SK-N-SH (cell line): ENCODE data around the gene ZNF708. TPM values are rescaled to one million over a fixed set of nuclear protein-coding genes. Genes with fewer than 3 reads are reported as not detected.

ENCODE experiments used
- CTCF ChIA-PET: fragments of 300-600, 350-600 bp; formaldehyde crosslinking; extraction: SDS; loops from one replicate; lab custom pipeline; 2021; lab: Yijun Ruan, JAX
- POLR2A ChIA-PET: fragments of 350-600 bp; sonication (Branson Sonifier 250); formaldehyde crosslinking; extraction: SDS; loops from one replicate; lab custom pipeline; 2020; ENCODE audit warnings: antibody characterized with exemption, inconsistent platforms; lab: Yijun Ruan, JAX
- DNase-seq: peaks from one replicate; pipeline ENCODE4 v3.0.0; 2012
- H2AFZ ChIP-seq: fragments of 200-600 bp; sonication (generic); 2 replicates; pipeline ENCODE4 v1.8.1; 2016; ENCODE audit warnings: antibody characterized with exemption, mild to moderate bottlenecking, low read depth
- H3F3A ChIP-seq: fragments of 200-600 bp; sonication (generic); replicated peaks from 2 replicates; pipeline ENCODE3; 2016; ENCODE audit warnings: antibody characterized with exemption, mild to moderate bottlenecking; ENCODE audit not compliant: insufficient read depth
- H3K27ac ChIP-seq, 2 experiments: fragments of 200-500 bp in 1 of 2; fragments of 200-600 bp in 1 of 2; sonication (Bioruptor generic) in 1 of 2; sonication (generic), shearing (Covaris generic) in 1 of 2; 2 replicates each; pipeline versions ENCODE4 v1.5.1 to v1.6.1; 2014 to 2016; ENCODE audit warnings: low read depth in 2 of 2, inconsistent platforms in 1 of 2, low read length in 1 of 2, mild to moderate bottlenecking in 1 of 2, mixed read lengths in 1 of 2
- H3K27me3 ChIP-seq: fragments of 200-600 bp; sonication (generic), shearing (Covaris generic); 2 replicates; pipeline ENCODE4 v1.6.1; 2016; ENCODE audit warnings: mixed run types; ENCODE audit not compliant: insufficient read depth
- H3K36me3 ChIP-seq, 2 experiments: fragments of 200-500 bp in 1 of 2; fragments of 200-600 bp in 1 of 2; sonication (Bioruptor generic) in 1 of 2; sonication (generic) in 1 of 2; replicated peaks in 1 of 2; 2 replicates each; pipeline versions ENCODE3 to v1.5.1; 2014 to 2016; ENCODE audit warnings: low read length in 1 of 2, mild to moderate bottlenecking in 1 of 2; ENCODE audit not compliant: insufficient read depth in 2 of 2, control insufficient read depth in 1 of 2
- H3K4me1 ChIP-seq, 2 experiments: fragments of 200-500 bp in 1 of 2; fragments of 200-600 bp in 1 of 2; sonication (Bioruptor generic) in 1 of 2; sonication (generic), shearing (Covaris generic) in 1 of 2; 2 replicates each; pipeline versions ENCODE4 v1.5.1 to v1.6.1; 2014 to 2016; ENCODE audit warnings: low read depth in 1 of 2, low read length in 1 of 2, mixed run types in 1 of 2; ENCODE audit not compliant: insufficient read depth in 2 of 2, control insufficient read depth in 1 of 2
- H3K4me2 ChIP-seq: fragments of 200-600 bp; sonication (generic), shearing (Covaris generic); 2 replicates; pipeline ENCODE4 v1.6.1; 2017; ENCODE audit warnings: mixed run types
- H3K4me3 ChIP-seq, 2 experiments: fragments of 200-500 bp in 1 of 2; fragments of 200-600 bp in 1 of 2; sonication (Bioruptor generic) in 1 of 2; sonication (generic), shearing (Covaris generic) in 1 of 2; 2 replicates each; pipeline versions ENCODE4 v1.5.1 to v1.8.1; 2014 to 2016; ENCODE audit warnings: low read depth in 2 of 2, inconsistent platforms in 1 of 2, low read length in 1 of 2, mild to moderate bottlenecking in 1 of 2, mixed read lengths in 1 of 2, moderate library complexity in 1 of 2
- H3K79me2 ChIP-seq: fragments of 200-600 bp; sonication (generic); 2 replicates; pipeline ENCODE4 v1.8.1; 2017; ENCODE audit warnings: mild to moderate bottlenecking; ENCODE audit not compliant: insufficient read depth
- H3K9ac ChIP-seq: fragments of 200-600 bp; sonication (generic); 2 replicates; pipeline ENCODE4 v1.6.1; 2017; ENCODE audit warnings: mixed run types
- H3K9me2 ChIP-seq: fragments of 200-600 bp; sonication (generic); 2 replicates; pipeline ENCODE4 v1.6.1; 2017; ENCODE audit warnings: mixed run types
- H3K9me3 ChIP-seq: fragments of 200-600 bp; sonication (generic); 2 replicates; pipeline ENCODE4 v1.6.1; 2017; ENCODE audit warnings: mixed run types, mild to moderate bottlenecking, moderate library complexity
- H4K20me1 ChIP-seq: fragments of 200-600 bp; sonication (generic); 2 replicates; pipeline ENCODE4 v1.6.1; 2017; ENCODE audit warnings: mild to moderate bottlenecking, mixed run types; ENCODE audit not compliant: insufficient read depth
- CHD2 ChIP-seq: fragments of 150-350 bp; IDR thresholded peaks from 2 replicates; pipeline ENCODE4 v1.6.1; 2018; ENCODE audit warnings: low read length; ENCODE audit not compliant: partially characterized antibody
- ELF1 ChIP-seq: IDR thresholded peaks from 2 replicates; pipeline ENCODE4 v1.4.0; 2012
- FOSL2 ChIP-seq: IDR thresholded peaks from 2 replicates; pipeline ENCODE4 v1.4.0; 2012; ENCODE audit warnings: low read depth, mild to moderate bottlenecking, moderate library complexity, borderline replicate concordance
- FOXJ3 ChIP-seq: sonication (generic); formaldehyde crosslinking; IDR thresholded peaks from 2 replicates; pipeline ENCODE4 v1.5.1; 2020; ENCODE audit warnings: mild to moderate bottlenecking, missing genetic modification reagents
- JUND ChIP-seq: IDR thresholded peaks from 2 replicates; pipeline ENCODE4 v1.4.0; 2012
- MEF2A ChIP-seq: IDR thresholded peaks from 2 replicates; pipeline ENCODE4 v1.4.0; 2012; ENCODE audit warnings: low read depth, borderline replicate concordance
- NFIC ChIP-seq: IDR thresholded peaks from 2 replicates; pipeline ENCODE4 v1.4.0; 2012; ENCODE audit warnings: borderline replicate concordance
- NRF1 ChIP-seq: IDR thresholded peaks from 2 replicates; pipeline ENCODE4 v1.6.1; 2012; ENCODE audit warnings: low read depth, mild to moderate bottlenecking, low read length
- RAD21 ChIP-seq: IDR thresholded peaks from 2 replicates; pipeline ENCODE4 v1.6.1; 2012; ENCODE audit warnings: mild to moderate bottlenecking, low read length
- RCOR1 ChIP-seq: fragments of 150-350 bp; IDR thresholded peaks from 2 replicates; pipeline ENCODE4 v1.6.1; 2017; ENCODE audit warnings: antibody characterized with exemption, low read length
- SIN3A ChIP-seq: IDR thresholded peaks from 2 replicates; pipeline ENCODE4 v1.6.1; 2012; ENCODE audit warnings: low read depth, mild to moderate bottlenecking, low read length, moderate library complexity, borderline replicate concordance
- SMC3 ChIP-seq: IDR thresholded peaks from 2 replicates; pipeline ENCODE4 v1.6.1; 2012; ENCODE audit warnings: low read depth, low read length, improper control_type of control experiment
- TAF1 ChIP-seq: IDR thresholded peaks from 2 replicates; pipeline ENCODE4 v1.6.1; 2012; ENCODE audit warnings: low read depth, mild to moderate bottlenecking, low read length, moderate library complexity, borderline replicate concordance
- TEAD4 ChIP-seq: IDR thresholded peaks from 2 replicates; pipeline ENCODE4 v1.4.0; 2012; ENCODE audit warnings: mild to moderate bottlenecking, borderline replicate concordance; ENCODE audit not compliant: insufficient read depth
- YY1 ChIP-seq: IDR thresholded peaks from 2 replicates; pipeline ENCODE4 v1.4.0; 2012; ENCODE audit warnings: low read depth, mild to moderate bottlenecking
- WGBS: methylation state at CpG from one replicate; pipeline ENCODE4 v1.1.6; 2017; ENCODE audit warnings: low lambda C conversion rate; 5-methylcytosine and 5-hydroxymethylcytosine counted together
- polyA plus RNA-seq, 3 experiments: library from polyadenylated mRNA; depleted of rRNA; stranded (reverse); fragments of >200 nt; gene quantifications; 2 replicates each; pipeline ENCODE4 v1.2.3, GENCODE V29; 2012
- TF ChIP-seq, protein P1 (sequence below): IDR thresholded peaks from 2 replicates; pipeline ENCODE4 v1.4.0; 2012; ENCODE audit warnings: low read depth, borderline replicate concordance
- TF ChIP-seq, protein P2 (sequence below): IDR thresholded peaks from 2 replicates; pipeline ENCODE4 v1.4.0; 2012; ENCODE audit warnings: low read depth
- TF ChIP-seq, protein P3 (sequence below): IDR thresholded peaks from 2 replicates; pipeline ENCODE4 v1.6.1; 2012; ENCODE audit warnings: mild to moderate bottlenecking, low read depth, low read length, moderate library complexity
- TF ChIP-seq, protein P4 (sequence below): fragments of 200-600 bp; sonication (generic); IDR thresholded peaks from 2 replicates; pipeline ENCODE4 v1.6.1; 2017; ENCODE audit warnings: antibody characterized with exemption, mild to moderate bottlenecking, moderate library complexity
- TF ChIP-seq, protein P5 (sequence below): IDR thresholded peaks from 2 replicates; pipeline ENCODE4 v1.4.0; 2012; ENCODE audit warnings: low read depth, borderline replicate concordance

ZNF708 gene
- polyA plus RNA-seq, 1 of the 3 experiments (the other 2 are of a cell fraction), result 1.0 TPM

DNA sequence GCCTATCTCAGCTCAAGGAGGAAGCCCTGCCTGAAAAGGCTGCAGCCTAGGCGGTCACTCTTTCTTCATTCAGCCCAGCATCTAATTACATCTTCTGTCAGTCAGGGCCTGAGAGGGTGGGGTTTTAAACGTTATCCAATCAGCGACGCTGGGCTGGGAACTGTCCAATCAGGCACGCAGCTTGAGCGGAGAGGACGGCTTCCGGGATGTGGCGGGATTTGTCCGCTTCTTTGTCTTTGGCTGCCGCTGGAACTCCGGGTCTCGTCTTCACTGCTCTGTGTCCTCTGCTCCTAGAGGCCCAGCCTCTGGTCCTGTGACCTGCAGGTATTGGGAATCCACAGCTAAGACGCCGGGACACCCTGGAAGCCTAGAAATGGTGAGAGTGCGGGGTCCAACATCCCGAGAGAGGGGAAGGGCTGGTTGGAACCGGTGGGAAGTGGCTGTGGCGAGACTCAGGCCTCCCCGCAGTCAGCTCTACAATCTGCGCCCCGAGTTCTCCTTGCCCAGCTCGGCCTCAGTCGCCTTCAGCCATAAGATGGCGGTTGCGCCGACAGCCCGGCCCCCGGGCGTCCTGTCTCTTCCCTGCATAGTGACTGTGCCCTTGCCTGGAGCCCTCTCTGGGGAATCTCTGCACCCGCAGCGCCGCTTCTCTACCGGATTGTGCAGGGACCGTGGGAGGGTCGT, 29.7 kb upstream of the ZNF708 start, which contains the start of gene ZNF738 (continued):
- TF ChIP-seq, protein P1, sequence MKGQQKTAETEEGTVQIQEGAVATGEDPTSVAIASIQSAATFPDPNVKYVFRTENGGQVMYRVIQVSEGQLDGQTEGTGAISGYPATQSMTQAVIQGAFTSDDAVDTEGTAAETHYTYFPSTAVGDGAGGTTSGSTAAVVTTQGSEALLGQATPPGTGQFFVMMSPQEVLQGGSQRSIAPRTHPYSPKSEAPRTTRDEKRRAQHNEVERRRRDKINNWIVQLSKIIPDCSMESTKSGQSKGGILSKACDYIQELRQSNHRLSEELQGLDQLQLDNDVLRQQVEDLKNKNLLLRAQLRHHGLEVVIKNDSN, result 0 out of 2 replicates have a peak, but pooled peaks have one; percentile 17
- TF ChIP-seq FOXJ3 (CRISPR knock-in tag) (no peak), JUND (no peak), MEF2A (no peak), SIN3A (0 out of 2 replicates have a peak, but pooled peaks have one; percentile 26), RCOR1 (no peak), TEAD4 (no peak), FOSL2 (no peak), SMC3 (0 out of 2 replicates have a peak, but pooled peaks have one; percentile 3)
- TF ChIP-seq, protein P2, sequence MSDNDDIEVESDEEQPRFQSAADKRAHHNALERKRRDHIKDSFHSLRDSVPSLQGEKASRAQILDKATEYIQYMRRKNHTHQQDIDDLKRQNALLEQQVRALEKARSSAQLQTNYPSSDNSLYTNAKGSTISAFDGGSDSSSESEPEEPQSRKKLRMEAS, result 0 out of 2 replicates have a peak, but pooled peaks have one; percentile 47

DNA sequence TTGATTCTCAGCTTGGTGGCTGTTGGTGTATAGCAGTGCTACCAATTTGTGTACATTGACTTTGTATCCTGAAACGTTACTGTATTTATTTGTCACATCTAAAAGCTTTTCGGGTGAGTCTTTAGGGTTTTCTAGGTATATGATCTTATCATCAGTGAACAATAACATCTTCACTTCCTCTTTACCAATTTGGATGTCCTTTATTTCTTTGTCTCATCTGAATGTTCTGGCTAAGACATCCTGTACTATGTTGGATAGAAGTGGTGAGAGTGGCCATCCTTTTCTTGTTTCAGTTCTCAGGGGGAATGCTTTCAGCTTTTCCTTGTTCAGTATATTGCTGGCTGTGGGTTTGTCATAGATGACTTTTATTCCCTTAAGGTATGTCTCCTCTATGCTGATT, 23.6 kb upstream of the ZNF708 start:
- Histone ChIP-seq H3K9ac (no peak overlapping the region), H3K4me2 (no peak overlapping the region), H3K79me2 (no peaks in the 10 kb centered on the region), H3K4me1 (no peaks in the 10 kb centered on the region), H3K9me3 (no peaks in the 10 kb centered on the region), H3K36me3 (no peaks in the 10 kb centered on the region), H4K20me1 (no peaks in the 10 kb centered on the region), H3K27ac (no peak overlapping the region), H3K4me3 (no peak overlapping the region), H2AFZ (no peak overlapping the region), H3K27me3 (no peaks in the 10 kb centered on the region), H3K9me2 (no peaks in the 10 kb centered on the region), H3F3A (no peaks in the 10 kb centered on the region)
- 17% methylated on average over 1 of the region's 2 CpGs for WGBS
- DNase-seq, result no peak
- ChIA-PET CTCF (no interaction called here), POLR2A (no interaction called here)
- TF ChIP-seq NRF1 (no peak), RAD21 (no peak), NFIC (no peak), FOSL2 (no peak), CHD2 (no peak), ELF1 (no peak), TAF1 (no peak), MEF2A (no peak), SMC3 (no peak), TEAD4 (no peak), YY1 (no peak), FOXJ3 (CRISPR knock-in tag) (no peak)
- TF ChIP-seq, protein P3, sequence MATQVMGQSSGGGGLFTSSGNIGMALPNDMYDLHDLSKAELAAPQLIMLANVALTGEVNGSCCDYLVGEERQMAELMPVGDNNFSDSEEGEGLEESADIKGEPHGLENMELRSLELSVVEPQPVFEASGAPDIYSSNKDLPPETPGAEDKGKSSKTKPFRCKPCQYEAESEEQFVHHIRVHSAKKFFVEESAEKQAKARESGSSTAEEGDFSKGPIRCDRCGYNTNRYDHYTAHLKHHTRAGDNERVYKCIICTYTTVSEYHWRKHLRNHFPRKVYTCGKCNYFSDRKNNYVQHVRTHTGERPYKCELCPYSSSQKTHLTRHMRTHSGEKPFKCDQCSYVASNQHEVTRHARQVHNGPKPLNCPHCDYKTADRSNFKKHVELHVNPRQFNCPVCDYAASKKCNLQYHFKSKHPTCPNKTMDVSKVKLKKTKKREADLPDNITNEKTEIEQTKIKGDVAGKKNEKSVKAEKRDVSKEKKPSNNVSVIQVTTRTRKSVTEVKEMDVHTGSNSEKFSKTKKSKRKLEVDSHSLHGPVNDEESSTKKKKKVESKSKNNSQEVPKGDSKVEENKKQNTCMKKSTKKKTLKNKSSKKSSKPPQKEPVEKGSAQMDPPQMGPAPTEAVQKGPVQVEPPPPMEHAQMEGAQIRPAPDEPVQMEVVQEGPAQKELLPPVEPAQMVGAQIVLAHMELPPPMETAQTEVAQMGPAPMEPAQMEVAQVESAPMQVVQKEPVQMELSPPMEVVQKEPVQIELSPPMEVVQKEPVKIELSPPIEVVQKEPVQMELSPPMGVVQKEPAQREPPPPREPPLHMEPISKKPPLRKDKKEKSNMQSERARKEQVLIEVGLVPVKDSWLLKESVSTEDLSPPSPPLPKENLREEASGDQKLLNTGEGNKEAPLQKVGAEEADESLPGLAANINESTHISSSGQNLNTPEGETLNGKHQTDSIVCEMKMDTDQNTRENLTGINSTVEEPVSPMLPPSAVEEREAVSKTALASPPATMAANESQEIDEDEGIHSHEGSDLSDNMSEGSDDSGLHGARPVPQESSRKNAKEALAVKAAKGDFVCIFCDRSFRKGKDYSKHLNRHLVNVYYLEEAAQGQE, result no peak
- TF ChIP-seq, protein P1, result no peak
- TF ChIP-seq, protein P2, result no peak
- TF ChIP-seq, protein P4, sequence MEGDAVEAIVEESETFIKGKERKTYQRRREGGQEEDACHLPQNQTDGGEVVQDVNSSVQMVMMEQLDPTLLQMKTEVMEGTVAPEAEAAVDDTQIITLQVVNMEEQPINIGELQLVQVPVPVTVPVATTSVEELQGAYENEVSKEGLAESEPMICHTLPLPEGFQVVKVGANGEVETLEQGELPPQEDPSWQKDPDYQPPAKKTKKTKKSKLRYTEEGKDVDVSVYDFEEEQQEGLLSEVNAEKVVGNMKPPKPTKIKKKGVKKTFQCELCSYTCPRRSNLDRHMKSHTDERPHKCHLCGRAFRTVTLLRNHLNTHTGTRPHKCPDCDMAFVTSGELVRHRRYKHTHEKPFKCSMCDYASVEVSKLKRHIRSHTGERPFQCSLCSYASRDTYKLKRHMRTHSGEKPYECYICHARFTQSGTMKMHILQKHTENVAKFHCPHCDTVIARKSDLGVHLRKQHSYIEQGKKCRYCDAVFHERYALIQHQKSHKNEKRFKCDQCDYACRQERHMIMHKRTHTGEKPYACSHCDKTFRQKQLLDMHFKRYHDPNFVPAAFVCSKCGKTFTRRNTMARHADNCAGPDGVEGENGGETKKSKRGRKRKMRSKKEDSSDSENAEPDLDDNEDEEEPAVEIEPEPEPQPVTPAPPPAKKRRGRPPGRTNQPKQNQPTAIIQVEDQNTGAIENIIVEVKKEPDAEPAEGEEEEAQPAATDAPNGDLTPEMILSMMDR, result no peak
- TF ChIP-seq, protein P5, sequence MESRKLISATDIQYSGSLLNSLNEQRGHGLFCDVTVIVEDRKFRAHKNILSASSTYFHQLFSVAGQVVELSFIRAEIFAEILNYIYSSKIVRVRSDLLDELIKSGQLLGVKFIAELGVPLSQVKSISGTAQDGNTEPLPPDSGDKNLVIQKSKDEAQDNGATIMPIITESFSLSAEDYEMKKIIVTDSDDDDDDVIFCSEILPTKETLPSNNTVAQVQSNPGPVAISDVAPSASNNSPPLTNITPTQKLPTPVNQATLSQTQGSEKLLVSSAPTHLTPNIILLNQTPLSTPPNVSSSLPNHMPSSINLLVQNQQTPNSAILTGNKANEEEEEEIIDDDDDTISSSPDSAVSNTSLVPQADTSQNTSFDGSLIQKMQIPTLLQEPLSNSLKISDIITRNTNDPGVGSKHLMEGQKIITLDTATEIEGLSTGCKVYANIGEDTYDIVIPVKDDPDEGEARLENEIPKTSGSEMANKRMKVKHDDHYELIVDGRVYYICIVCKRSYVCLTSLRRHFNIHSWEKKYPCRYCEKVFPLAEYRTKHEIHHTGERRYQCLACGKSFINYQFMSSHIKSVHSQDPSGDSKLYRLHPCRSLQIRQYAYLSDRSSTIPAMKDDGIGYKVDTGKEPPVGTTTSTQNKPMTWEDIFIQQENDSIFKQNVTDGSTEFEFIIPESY, result no peak
